Epithelial cell of proximal tubule (primary cell): ENCODE results near the gene RBM19. TPM values are rescaled to one million over a fixed set of nuclear protein-coding genes. Genes with fewer than 3 reads are reported as not detected.

ENCODE experiments used
- DNase-seq: peaks from one replicate; pipeline ENCODE4 v3.0.0-alpha.2; 2011; ENCODE audit warnings: low read depth
- H3K4me3 ChIP-seq: 2 replicates; pipeline ENCODE4 v1.5.1; 2011; ENCODE audit warnings: low read depth, mild to moderate bottlenecking, low read length
- CTCF ChIP-seq: conservative IDR thresholded peaks from 2 replicates; pipeline ENCODE4 v1.5.1; 2012; ENCODE audit warnings: low read depth, mild to moderate bottlenecking, low read length
- total RNA-seq: library from RNA; depleted of rRNA; stranded (reverse); fragments of >200 nt; gene quantifications from 2 replicates; pipeline ENCODE4 v1.2.3, GENCODE V29; 2015

Gene RBM19
- total RNA-seq, 1 donor from 2014 or later = 26.5 TPM

DNA sequence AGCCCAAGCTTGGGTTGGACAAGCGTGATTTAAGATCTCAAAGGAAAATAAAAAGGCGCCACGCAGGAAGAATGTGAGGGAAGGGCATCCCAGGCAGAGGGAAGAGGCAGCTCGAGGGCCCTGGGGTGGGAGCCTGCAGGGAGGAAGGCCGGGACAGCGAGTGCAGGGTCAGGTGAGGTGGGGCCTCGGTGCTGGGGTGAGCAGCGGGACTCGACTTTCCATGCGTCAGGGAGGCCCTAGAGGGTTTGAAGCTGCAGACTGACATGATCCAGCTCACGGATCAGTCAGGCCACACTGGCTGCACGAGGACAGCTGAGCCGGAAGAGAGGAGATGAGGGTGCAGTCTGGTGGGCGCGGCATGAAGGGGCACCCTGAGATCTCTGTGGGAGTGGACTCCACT is 145.8 kb downstream of the RBM19 start:
- no peak overlapping the region for H3K4me3 ChIP-seq
- TF ChIP-seq CTCF = no peak
- DNase-seq = no peak

DNA sequence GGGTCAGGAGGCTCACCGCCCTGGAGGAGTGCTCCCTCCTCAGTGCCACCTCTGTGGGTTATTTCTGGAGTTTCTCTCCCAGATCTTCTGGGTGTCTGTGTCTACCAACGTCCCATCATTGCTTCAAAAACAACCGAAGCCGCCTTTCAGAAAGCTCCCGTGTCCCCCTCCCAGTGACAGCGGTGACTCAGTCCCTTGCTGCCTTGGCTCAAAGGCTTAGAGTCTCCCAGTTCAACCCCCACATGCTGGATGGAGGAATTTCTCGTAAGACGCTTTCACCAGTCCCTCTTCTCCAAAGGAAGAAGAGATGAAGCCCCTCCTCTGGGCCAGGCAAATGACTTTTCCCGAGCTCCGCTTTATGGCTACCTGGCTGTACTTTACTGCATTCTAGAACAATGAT is 146.6 kb downstream of the RBM19 start:
- no peak for TF ChIP-seq CTCF
- no peak overlapping the region for H3K4me3 ChIP-seq
- no peak for DNase-seq

GRCh38 chr12:113818833-113819232 is 147.3 kb downstream of the RBM19 start:
- peak; percentile 53 for TF ChIP-seq CTCF
- no peak overlapping the region for H3K4me3 ChIP-seq
- DNase-seq = no peak

- no peak for TF ChIP-seq CTCF
- no peak for DNase-seq
- H3K4me3 ChIP-seq = no peak overlapping the region
Observed at GRCh38 chr12:113818283-113818682, 147.8 kb downstream of the RBM19 start.

GRCh38 chr12:113816866-113817265 is 149.3 kb downstream of the RBM19 start:
- no peak for TF ChIP-seq CTCF
- no peak overlapping the region for H3K4me3 ChIP-seq
- no peak for DNase-seq

- no peak for TF ChIP-seq CTCF
- DNase-seq = no peak
- H3K4me3 ChIP-seq = no peak overlapping the region
Observed at GRCh38 chr12:113815031-113815430, 151.1 kb downstream of the RBM19 start.

GRCh38 chr12:113813229-113813541 is 152.9 kb downstream of the RBM19 start:
- H3K4me3 ChIP-seq = no peak overlapping the region
- TF ChIP-seq CTCF = no peak
- DNase-seq = no peak
